HCT116 (cell line): ENCODE results near the gene GALR2. TPM values are rescaled to one million over a fixed set of nuclear protein-coding genes. Genes with fewer than 3 reads are reported as not detected.

Experiments
- ATAC-seq: fragments of 200-7000 bp; cut with Tn5 transposase; 2 replicates; pipeline ENCODE4 v1.9.1; 2020; ENCODE audit warnings: mild to moderate bottlenecking, moderate library complexity
- BruUV-seq: library from RNA; stranded (reverse); fragments of 400-500 nt; replicated peaks from 2 replicates; lab custom pipeline; 2021; lab: Mats Ljungman, UMichigan
- CTCF ChIA-PET: fragments of 300-600 bp; sonication (Branson Sonifier 250); formaldehyde crosslinking; loops from one replicate; lab custom pipeline; 2021; ENCODE audit warnings: antibody characterized with exemption; lab: Charles Lee
- POLR2A ChIA-PET: fragments of 300-600, 350-600 bp; sonication (Branson Sonifier 250); formaldehyde crosslinking; loops from one replicate; lab custom pipeline; 2021; ENCODE audit warnings: antibody characterized with exemption; lab: Charles Lee
- RAD21 ChIA-PET, 2 experiments: fragments of 300-600 bp; sonication (Branson Sonifier 250); formaldehyde crosslinking; loops; one replicate each; lab custom pipeline; 2023; ENCODE audit warnings: low total read pairs in 2 of 2; ENCODE audit not compliant: uncharacterized antibody in 2 of 2, unreplicated experiment in 2 of 2, low non-redundant PET in 1 of 2; lab: Charles Lee
- DNase-seq: peaks from one replicate; pipeline ENCODE4 v3.0.0-alpha.2; 2010; ENCODE audit warnings: low read depth, low spot score
- H2AFZ ChIP-seq: fragments of 200-600 bp; shearing (Covaris generic), sonication (generic); 2 replicates; pipeline ENCODE4 v1.6.1; 2017; ENCODE audit warnings: low read depth, mixed run types, mixed read lengths, antibody characterized with exemption, low read length; ENCODE audit not compliant: poor library complexity, severe bottlenecking
- H3K27ac ChIP-seq: 2 replicates; pipeline ENCODE4 v1.5.1; 2012; ENCODE audit warnings: low read depth, low read length
- H3K27me3 ChIP-seq: fragments of 200-600 bp; sonication (generic); 2 replicates; pipeline ENCODE4 v1.6.1; 2016; ENCODE audit warnings: mixed run types, low read length, mixed read lengths; ENCODE audit not compliant: insufficient read depth
- H3K36me3 ChIP-seq, 2 experiments: fragments of 200-500 bp in 1 of 2; fragments of 200-600 bp in 1 of 2; sonication (Bioruptor generic) in 1 of 2; sonication (generic) in 1 of 2; 2 replicates each; pipeline versions ENCODE4 v1.5.1 to v1.6.1; 2014 to 2016; ENCODE audit warnings: low read length in 2 of 2, inconsistent platforms in 1 of 2, mixed read lengths in 1 of 2, mixed run types in 1 of 2; ENCODE audit not compliant: insufficient read depth in 2 of 2, control insufficient read depth in 1 of 2
- H3K4me1 ChIP-seq, 2 experiments: fragments of 200-600 bp in 1 of 2; sonication (generic) in 1 of 2; 2 replicates each; pipeline versions ENCODE4 v1.5.1 to v1.6.1; 2012 to 2017; ENCODE audit warnings: low read length in 2 of 2, inconsistent platforms in 1 of 2, mild to moderate bottlenecking in 1 of 2, mixed read lengths in 1 of 2, mixed run types in 1 of 2, moderate library complexity in 1 of 2; ENCODE audit not compliant: insufficient read depth in 2 of 2, control insufficient read depth in 1 of 2
- H3K4me2 ChIP-seq: fragments of 200-600 bp; sonication (generic); 2 replicates; pipeline ENCODE4 v1.6.1; 2017; ENCODE audit warnings: mixed run types, low read length, mixed read lengths
- H3K4me3 ChIP-seq, 2 experiments: fragments of 200-600 bp in 1 of 2; sonication (generic) in 1 of 2; replicated peaks in 1 of 2; 2 replicates each; pipeline ENCODE4 v1.5.1; 2011 to 2016; ENCODE audit warnings: low read length in 2 of 2, control low read depth in 1 of 2, low read depth in 1 of 2, mild to moderate bottlenecking in 1 of 2, mixed read lengths in 1 of 2, mixed run types in 1 of 2
- H3K79me2 ChIP-seq: fragments of 200-600 bp; sonication (generic); 2 replicates; pipeline ENCODE4 v1.6.1; 2017; ENCODE audit warnings: mild to moderate bottlenecking, mixed run types, low read length, moderate library complexity, mixed read lengths; ENCODE audit not compliant: insufficient read depth
- H3K9ac ChIP-seq: fragments of 200-600 bp; sonication (generic); 2 replicates; pipeline ENCODE4 v1.6.1; 2016; ENCODE audit warnings: low read length, mixed read lengths
- H3K9me2 ChIP-seq: fragments of 200-600 bp; sonication (generic), shearing (Covaris generic); 2 replicates; pipeline ENCODE4 v1.6.1; 2017; ENCODE audit warnings: mixed run types, mild to moderate bottlenecking, moderate library complexity; ENCODE audit not compliant: insufficient read depth
- H3K9me3 ChIP-seq, 2 experiments: fragments of 200-500 bp in 1 of 2; fragments of 200-600 bp in 1 of 2; sonication (Bioruptor generic) in 1 of 2; sonication (generic) in 1 of 2; 2 replicates each; pipeline ENCODE4 v1.6.1; 2014 to 2017; ENCODE audit warnings: low read length in 2 of 2, mixed read lengths in 2 of 2, inconsistent platforms in 1 of 2, low read depth in 1 of 2, mild to moderate bottlenecking in 1 of 2, mixed run types in 1 of 2, moderate library complexity in 1 of 2; ENCODE audit not compliant: control insufficient read depth in 1 of 2, insufficient read depth in 1 of 2
- H4K20me1 ChIP-seq: fragments of 200-600 bp; sonication (generic), shearing (Covaris generic); 2 replicates; pipeline ENCODE4 v1.6.1; 2017; ENCODE audit warnings: mixed run types, mild to moderate bottlenecking, moderate library complexity; ENCODE audit not compliant: insufficient read depth
- ATF3 ChIP-seq: IDR thresholded peaks from 2 replicates; pipeline ENCODE4 v1.6.1; 2012
- SRF ChIP-seq: IDR thresholded peaks from 2 replicates; pipeline ENCODE4 v1.6.1; 2012; ENCODE audit warnings: low read depth
- TCF7L2 ChIP-seq: IDR thresholded peaks from 2 replicates; pipeline ENCODE4 v1.7.0; 2011; ENCODE audit warnings: borderline replicate concordance, inconsistent platforms; ENCODE audit not compliant: insufficient read depth, insufficient read length; ENCODE audit errors: extremely low read depth
- intact Hi-C: fragments of 100-400 bp; cut with micrococcal nuclease; formaldehyde crosslinking; loops from 2 replicates; pipeline ENCODE4 v1.10.0; 2022
- total RNA-seq: library from RNA; stranded (reverse); gene quantifications from one replicate; pipeline ENCODE4 v1.2.1, GENCODE V29; 2021; ENCODE audit not compliant: unreplicated experiment
- TF ChIP-seq, protein P1 (sequence below), 3 experiments: fragments of 200-600 bp in 1 of 3; sonication (generic) in 1 of 3; IDR thresholded peaks in 2 of 3; conservative IDR thresholded peaks in 1 of 3; 2 replicates each; pipeline ENCODE4 v1.5.1; 2012 to 2017; ENCODE audit warnings: low read depth in 2 of 3, low read length in 2 of 3, antibody characterized with exemption in 1 of 3, borderline replicate concordance in 1 of 3, control low read depth in 1 of 3, mild to moderate bottlenecking in 1 of 3, mixed read lengths in 1 of 3, mixed run types in 1 of 3, moderate library complexity in 1 of 3; ENCODE audit not compliant: insufficient read depth in 1 of 3

GALR2 gene
- total RNA-seq, 1 experiment from 2014 or later, result 0.27 TPM

DNA sequence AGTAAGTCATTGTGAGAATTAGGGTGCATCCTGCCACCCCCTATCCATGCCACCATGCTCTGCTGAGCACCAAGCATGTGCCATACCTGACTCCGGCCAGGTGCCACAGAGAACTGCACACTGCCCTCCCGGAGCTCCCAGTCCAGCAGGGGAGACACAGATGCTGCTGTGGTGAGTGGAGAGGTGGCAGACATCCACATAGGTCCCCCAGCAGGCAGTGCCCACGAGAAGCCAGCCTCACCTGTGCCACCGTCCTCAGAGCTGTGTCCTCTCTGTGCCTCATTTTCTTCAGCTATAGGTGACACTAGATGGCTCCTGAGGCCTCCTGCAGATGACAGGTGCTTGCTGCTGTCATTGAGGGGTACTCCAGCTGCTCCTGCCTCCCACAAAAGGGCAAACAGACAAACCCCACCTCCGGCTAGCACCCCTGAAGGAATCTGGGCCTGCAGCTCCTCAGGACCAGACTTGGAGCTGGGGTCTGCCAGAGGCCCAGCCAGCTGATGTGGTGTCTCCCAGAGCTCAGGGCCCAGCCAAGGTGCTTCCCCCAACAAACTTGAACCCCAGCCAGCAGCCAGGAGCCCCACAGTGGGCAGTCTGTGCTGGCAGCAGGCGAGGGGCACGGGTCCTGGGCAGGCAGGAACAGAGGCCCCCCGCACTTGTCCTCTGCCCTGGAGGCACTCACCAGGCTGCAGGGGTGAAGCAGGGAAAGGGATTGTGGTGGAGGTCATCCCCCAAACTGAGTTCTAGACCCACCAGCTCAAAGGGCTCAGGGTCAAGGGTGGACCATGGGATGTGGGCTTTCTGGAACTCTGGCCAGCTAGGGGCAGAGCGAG, 49.4 kb downstream of the GALR2 start:
- no peak for TF ChIP-seq ATF3
- no peak for TF ChIP-seq TCF7L2
- no peak for TF ChIP-seq SRF
- TF ChIP-seq, protein P1, sequence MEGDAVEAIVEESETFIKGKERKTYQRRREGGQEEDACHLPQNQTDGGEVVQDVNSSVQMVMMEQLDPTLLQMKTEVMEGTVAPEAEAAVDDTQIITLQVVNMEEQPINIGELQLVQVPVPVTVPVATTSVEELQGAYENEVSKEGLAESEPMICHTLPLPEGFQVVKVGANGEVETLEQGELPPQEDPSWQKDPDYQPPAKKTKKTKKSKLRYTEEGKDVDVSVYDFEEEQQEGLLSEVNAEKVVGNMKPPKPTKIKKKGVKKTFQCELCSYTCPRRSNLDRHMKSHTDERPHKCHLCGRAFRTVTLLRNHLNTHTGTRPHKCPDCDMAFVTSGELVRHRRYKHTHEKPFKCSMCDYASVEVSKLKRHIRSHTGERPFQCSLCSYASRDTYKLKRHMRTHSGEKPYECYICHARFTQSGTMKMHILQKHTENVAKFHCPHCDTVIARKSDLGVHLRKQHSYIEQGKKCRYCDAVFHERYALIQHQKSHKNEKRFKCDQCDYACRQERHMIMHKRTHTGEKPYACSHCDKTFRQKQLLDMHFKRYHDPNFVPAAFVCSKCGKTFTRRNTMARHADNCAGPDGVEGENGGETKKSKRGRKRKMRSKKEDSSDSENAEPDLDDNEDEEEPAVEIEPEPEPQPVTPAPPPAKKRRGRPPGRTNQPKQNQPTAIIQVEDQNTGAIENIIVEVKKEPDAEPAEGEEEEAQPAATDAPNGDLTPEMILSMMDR (IDR thresholded peaks at IDR 0.05 in 2 of 3, conservative IDR thresholded peaks at IDR 0.05 in 1 of 3; ENCODE audit: borderline replicate concordance in 1 of 3, insufficient read depth in 1 of 3, low read depth in 2 of 3, low read length in 2 of 3), result peak in 1 of 3 experiments; percentile 38; a peak in 1 of 6 replicates
- H3K79me2 ChIP-seq, result no peaks in the 10 kb centered on the region
- H3K9me2 ChIP-seq, result no peaks in the 10 kb centered on the region
- intact Hi-C loops, result no loop called here
- H3K36me3 ChIP-seq, result no peaks in the 10 kb centered on the region
- POLR2A ChIA-PET, result interaction anchor here (1.1 kb wide), 1 partner anchor 9 kb away, joined by 3 read pairs; no protein-coding TSS in a partner anchor
- RAD21 ChIA-PET, result interaction anchor here in 1 of 2 experiments (0.7 to 2.0 kb wide), 3 partner anchors 17 to 156 kb away, joined by 4 to 8 read pairs (median 4); partner anchors contain the start of gene FOXJ1
- no peak overlapping the region for H3K9ac ChIP-seq
- BruUV-seq, result no TSS peak
- H3K4me2 ChIP-seq, result no peak overlapping the region
- no peak overlapping the region for H3K4me3 ChIP-seq
- DNase-seq (no peak), ATAC-seq (no peak)
- H2AFZ ChIP-seq, result no peak overlapping the region
- peaks cover 0 to 15% of the 10 kb centered on the region in 2 experiments; a peak in 2 of 4 replicates for H3K4me1 ChIP-seq
- no peaks in the 10 kb centered on the region for H3K27me3 ChIP-seq
- CTCF ChIA-PET, result interaction anchor here (0.7 to 10.0 kb wide), 5 partner anchors 9 to 156 kb away, joined by 3 to 132 read pairs (median 8); no protein-coding TSS in a partner anchor
- H4K20me1 ChIP-seq, result no peaks in the 10 kb centered on the region
- no peak overlapping the region for H3K27ac ChIP-seq
- no peaks in the 10 kb centered on the region for H3K9me3 ChIP-seq
